Erythroblast (primary cell): ENCODE data around the gene FCN3.

ENCODE experiments used
- GATA1 ChIP-seq: IDR thresholded peaks from 2 replicates; pipeline ENCODE4 v1.6.1; 2011; ENCODE audit warnings: low read depth, mild to moderate bottlenecking, control low read depth, low read length, moderate library complexity
- POLR2A ChIP-seq: IDR thresholded peaks from 2 replicates; pipeline ENCODE4 v1.6.1; 2011; ENCODE audit warnings: mild to moderate bottlenecking, low read length

DNA sequence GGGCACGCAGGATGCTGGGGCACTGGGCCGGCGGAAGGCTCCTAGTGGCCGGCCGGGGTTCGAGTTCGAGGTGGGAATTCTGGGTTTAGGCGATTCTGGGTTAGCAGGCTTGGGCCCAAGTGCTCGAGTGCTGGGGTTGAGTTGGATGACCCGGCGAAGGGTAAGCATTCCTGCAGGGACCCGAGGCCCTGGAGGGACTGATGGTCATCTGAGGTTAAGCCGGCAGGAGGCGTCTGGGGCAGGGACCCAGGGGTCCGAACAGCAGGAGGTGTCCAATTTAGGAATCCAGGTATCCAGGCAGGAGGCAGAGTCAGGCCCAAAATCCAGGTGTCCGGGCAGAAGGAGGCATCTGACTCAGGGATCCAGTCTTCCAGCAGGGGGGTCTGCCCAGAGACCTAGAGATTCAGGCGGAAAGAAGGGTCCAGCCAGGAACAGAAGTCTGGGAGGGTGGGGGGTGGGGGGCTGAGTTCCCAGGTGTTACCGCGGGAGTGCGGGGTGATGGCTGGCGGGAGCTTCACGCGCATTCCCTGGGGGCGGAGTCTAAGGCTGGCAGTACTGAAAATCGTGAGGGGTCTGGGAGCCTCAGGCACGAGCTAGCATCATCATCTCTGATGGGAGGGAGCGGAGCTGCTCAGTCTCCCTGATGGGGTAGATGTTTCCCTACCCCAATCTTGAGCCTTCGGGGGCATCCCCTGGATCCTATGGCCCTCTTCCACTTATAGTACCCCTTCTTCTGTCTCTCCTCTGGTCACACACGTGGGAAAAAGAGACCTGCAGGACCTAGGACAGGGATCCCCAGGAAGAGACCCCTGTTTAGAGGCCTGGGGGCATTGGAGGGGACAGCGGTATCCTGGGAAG is 18.4 kb upstream of the FCN3 start:
- peak; percentile 21 for TF ChIP-seq POLR2A
- TF ChIP-seq GATA1 = no peak
